Fibroblast of the aortic adventitia (primary cell): ENCODE data around the gene ORM2. TPM values are rescaled to one million over a fixed set of nuclear protein-coding genes. Genes with fewer than 3 reads are reported as not detected.
"Not testable (repeated sequence)": the region's sequence is repeated elsewhere in the genome, so short reads cannot be mapped to it uniquely, and the experiment has no call there.

Source experiments
- DNase-seq: peaks from one replicate; pipeline ENCODE4 v3.0.0-alpha.2; 2010; ENCODE audit warnings: low read depth
- H3K4me3 ChIP-seq: 2 replicates; pipeline ENCODE4 v1.5.1; 2011; ENCODE audit warnings: low read depth, mild to moderate bottlenecking, control low read depth, low read length, moderate library complexity
- total RNA-seq: library from RNA; depleted of rRNA; stranded (reverse); fragments of >200 nt; gene quantifications from 2 replicates; pipeline ENCODE4 v1.2.3, GENCODE V29; 2012; ENCODE audit warnings: low replicate concordance
- TF ChIP-seq, protein P1 (sequence below): IDR thresholded peaks from 2 replicates; pipeline ENCODE4 v1.5.1; 2011; ENCODE audit warnings: mild to moderate bottlenecking, low read length, control low read depth, inconsistent platforms; ENCODE audit not compliant: insufficient read depth

Gene ORM2
- total RNA-seq = not detected in 2 replicates

DNA sequence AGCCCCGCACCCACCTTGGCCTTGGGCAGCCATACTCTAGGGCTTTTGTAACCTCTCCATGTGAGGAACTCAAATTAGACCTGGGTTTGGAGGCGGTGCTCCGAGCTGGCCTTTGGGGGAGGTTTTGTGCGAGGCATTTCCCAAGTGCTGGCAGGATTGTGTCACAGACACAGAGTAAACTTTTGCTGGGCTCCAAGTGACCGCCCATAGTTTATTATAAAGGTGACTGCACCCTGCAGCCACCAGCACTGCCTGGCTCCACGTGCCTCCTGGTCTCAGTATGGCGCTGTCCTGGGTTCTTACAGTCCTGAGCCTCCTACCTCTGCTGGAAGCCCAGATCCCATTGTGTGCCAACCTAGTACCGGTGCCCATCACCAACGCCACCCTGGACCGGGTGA, at the start of gene ORM2:
TSS of gene ORM2 (plus strand) at position 245 of the 398 bp plus-strand sequence. CDS start at position 281, 36 bp downstream.
- DNase-seq, H3K4me3 ChIP-seq: not testable (repeated sequence)

DNA sequence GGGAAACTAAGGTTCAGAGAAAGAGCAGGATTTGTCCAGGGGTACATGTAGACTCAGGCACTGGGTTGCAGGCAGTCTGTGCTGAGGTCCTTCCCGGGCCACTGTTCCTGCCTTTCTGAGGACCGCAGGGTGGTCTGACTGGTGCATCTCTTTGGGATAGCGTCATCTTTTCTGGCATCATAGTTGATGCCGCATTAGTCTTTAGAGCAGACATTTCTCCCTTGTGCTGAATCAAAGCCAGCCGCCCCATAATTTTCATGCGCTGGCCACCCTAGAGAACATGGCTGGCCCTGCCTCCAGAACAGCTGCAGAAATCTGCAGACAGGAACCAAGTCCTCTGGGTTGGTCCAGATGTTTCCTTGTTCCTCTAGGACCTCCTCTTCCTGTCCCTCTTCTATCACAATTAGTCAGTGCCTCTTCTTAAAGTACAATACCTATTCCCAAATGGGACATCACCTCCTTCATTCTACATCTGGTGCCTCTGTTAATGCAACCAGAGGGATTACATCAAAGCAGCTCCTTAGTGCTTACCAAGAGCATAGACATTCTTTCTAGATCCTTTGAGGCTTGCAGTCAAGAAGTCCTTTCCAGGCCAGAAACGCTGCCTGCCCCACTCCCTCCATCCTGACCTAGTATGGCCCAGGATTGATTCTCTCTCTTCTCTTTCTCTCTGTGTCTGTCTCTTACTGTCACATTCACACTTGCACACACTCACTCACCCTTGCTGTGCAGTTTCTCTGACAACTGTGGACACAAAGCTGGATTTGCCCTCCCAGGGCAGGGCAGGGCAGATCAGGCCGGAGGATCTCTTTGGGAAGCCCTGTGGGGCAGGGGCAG, 48.8 kb upstream of the ORM2 start:
- TF ChIP-seq, protein P1, sequence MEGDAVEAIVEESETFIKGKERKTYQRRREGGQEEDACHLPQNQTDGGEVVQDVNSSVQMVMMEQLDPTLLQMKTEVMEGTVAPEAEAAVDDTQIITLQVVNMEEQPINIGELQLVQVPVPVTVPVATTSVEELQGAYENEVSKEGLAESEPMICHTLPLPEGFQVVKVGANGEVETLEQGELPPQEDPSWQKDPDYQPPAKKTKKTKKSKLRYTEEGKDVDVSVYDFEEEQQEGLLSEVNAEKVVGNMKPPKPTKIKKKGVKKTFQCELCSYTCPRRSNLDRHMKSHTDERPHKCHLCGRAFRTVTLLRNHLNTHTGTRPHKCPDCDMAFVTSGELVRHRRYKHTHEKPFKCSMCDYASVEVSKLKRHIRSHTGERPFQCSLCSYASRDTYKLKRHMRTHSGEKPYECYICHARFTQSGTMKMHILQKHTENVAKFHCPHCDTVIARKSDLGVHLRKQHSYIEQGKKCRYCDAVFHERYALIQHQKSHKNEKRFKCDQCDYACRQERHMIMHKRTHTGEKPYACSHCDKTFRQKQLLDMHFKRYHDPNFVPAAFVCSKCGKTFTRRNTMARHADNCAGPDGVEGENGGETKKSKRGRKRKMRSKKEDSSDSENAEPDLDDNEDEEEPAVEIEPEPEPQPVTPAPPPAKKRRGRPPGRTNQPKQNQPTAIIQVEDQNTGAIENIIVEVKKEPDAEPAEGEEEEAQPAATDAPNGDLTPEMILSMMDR = no peak
- no peak overlapping the region for H3K4me3 ChIP-seq
- DNase-seq = peak; percentile 35

DNA sequence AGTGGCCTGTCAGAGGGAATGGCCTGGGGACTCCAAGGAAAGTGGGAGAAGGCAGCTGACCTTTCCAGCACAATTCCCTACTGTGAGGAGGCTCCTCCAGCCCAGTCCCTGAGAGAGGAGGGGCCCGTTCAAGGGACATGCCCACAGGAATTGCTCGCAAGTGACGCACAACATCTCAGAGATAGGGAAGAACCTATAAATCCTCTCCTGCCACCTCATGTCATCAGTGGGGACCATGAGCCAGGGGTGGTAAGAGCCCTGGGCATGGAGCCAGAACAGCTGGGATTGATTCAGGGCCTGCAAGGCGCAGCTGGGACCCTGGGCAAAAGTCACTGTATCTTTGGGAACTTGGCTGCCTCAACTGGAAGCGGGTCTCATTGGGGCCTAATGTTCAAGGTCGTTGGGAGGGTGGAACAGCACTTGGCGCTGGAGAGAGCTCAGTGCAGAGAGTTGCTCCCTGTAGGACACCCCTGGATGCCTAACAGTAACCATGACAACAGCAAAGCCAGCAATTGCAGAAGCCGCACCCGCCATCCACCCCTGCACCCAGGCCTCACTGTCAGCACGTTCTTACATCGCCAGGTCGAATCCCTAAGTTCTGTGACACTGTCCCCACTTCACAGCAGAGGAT, 48.1 kb upstream of the ORM2 start:
- peak; percentile 60 for DNase-seq
- no peak overlapping the region for H3K4me3 ChIP-seq
- TF ChIP-seq, protein P1 = no peak

DNA sequence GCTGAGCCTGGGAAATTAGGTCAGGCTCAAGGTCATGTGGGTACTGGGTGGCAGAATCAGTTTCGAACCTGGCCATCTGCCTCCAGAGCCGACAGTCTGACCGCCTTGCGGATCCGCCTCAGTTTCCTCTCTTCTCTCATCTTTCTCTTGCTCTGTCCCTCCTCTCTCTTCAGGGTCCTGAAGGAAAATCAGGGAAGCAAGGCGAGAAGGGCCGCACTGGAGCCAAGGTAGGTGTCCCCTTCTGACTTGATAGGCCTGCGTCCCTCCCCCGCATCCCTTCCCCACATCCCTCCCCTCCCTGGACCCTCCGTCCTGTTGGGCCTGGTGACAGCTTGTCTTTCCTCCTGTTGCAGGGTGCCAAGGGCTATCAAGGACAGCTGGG, 47.6 kb upstream of the ORM2 start:
- H3K4me3 ChIP-seq = no peak overlapping the region
- TF ChIP-seq, protein P1 = no peak
- no peak for DNase-seq

DNA sequence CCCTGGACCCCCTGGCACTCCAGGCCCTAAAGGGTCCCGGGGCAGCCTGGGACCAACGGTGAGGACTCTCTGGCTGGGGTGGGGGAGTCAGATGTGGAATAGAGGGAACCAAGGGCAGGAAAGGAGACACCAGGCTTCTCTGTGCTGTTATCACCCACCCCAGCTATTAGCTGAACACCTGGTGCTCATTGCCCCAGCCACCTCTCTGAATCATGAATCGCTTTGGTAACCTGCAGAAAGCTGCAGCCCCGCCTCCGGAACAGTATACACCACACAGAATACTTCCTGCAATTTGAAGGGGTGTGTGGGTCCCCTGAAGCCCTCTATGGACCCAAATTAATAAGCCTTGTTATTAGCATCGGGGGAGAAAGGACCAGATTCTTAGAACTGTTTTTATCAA, 47.2 kb upstream of the ORM2 start:
- DNase-seq = no peak
- H3K4me3 ChIP-seq = no peak overlapping the region
- TF ChIP-seq, protein P1 = no peak

DNA sequence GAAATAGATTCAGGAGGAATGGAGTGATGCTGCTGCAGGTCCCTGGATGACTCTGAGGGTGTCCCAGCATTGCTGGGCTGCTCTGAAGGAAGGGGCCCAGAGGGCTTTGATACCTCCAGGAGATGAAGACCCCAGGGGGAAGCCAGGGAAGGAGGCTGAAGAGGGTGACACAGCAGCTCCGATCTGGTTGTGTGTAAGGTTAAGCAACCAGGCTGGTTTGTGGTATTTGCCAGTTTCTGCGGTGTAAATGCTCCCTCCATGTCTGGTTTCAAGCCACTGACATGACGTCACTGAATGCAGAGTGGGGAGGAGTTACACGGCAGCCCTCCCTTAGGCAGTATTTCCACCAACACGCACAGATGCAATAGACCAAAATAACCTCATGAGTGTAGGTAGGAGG, 46.7 kb upstream of the ORM2 start:
- TF ChIP-seq, protein P1 = no peak
- DNase-seq = peak; percentile 83
- H3K4me3 ChIP-seq = no peak overlapping the region

DNA sequence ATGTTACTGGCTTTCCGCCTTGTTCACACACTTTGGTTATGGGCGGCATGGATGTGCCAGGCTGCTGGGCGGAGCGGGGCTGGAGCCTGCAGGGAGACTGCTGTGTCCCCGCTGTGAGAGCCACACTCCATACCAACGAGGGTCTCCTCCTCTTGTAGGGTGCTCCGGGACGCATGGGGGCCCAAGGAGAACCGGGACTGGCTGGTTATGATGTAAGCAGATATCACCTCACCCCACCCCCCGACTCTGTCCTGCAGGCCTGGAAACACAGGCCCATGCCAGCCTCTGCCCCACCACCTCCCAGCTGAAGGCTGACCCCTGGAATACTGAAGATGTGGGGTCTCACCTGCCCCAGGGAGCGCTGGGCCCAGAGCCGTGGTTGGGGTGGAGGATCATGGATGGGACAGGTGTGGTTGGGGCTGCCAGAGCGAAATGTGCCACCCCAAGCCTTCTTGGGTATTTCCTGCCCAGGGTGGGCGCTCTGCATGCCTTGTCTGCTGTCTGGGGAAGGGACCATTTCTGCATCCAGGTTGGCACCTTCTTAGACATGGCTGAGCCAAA, 46.0 kb upstream of the ORM2 start:
- no peak overlapping the region for H3K4me3 ChIP-seq
- no peak for DNase-seq
- TF ChIP-seq, protein P1 = no peak
